Hematopoietic multipotent progenitor cell treated with erythropoietin and hydrocortisone succinate and interleukin-3 and kit ligand, for 8 days (in vitro differentiated cells): ENCODE results near the gene EYS.
"Not testable (repeated sequence)": the region's sequence is repeated elsewhere in the genome, so short reads cannot be mapped to it uniquely, and the experiment has no call there.

Source experiments
- DNase-seq: peaks from one replicate; pipeline ENCODE4 v3.0.0-alpha.2; 2015

The EYS gene

GRCh38 chr6:64527899-64528298 is 1179.1 kb downstream of the EYS start:
- no peak for DNase-seq

GRCh38 chr6:64522859-64523258 is 1184.2 kb downstream of the EYS start:
- no peak for DNase-seq

GRCh38 chr6:64520050-64520449 is 1187.0 kb downstream of the EYS start:
- no peak for DNase-seq

- DNase-seq = no peak
Observed at GRCh38 chr6:64516393-64516792, 1190.6 kb downstream of the EYS start.

- DNase-seq = no peak
Observed at GRCh38 chr6:64507661-64508060, 1199.4 kb downstream of the EYS start.

DNA sequence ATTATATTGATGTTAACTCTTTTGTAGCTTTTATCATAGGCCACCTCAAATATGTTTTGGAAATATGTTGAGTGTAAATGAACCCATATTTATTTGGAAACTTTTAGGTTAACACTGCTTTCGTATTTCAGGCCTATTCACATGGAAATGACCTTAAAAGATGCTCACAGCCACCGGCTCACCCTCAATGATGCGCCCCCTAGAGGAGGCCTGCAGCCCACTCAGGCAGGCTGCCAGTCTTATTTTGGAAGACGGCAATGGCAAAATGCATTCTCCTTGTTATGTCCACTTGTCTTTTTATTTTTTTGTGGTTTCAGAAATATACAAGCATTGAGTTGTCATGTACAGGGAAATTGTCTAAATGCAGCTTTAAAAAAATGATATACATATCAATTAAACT is 1201.7 kb downstream of the EYS start:
- DNase-seq = peak; percentile 4

DNA sequence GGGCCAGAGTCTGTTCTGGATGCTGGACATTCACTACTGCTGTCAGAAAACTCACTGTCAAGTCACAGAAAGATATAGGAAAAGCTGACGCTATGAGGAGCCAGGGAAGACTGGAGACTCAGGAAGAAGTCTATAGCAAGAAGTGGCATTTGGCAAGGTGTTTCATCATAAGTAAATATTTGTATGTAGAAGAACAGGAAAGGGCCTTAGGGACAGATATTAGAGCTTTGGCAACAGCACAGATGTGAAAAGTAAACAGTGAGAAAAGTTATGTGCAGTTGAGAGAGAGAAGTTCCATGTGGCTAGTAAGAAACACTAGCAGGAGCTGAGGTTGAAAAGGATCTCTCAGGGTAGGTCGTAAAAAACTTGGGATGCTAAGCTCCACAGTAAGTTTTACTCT is 1202.5 kb downstream of the EYS start:
- no peak for DNase-seq

- no peak for DNase-seq
Observed at GRCh38 chr6:64502801-64503200, 1204.2 kb downstream of the EYS start.

DNA sequence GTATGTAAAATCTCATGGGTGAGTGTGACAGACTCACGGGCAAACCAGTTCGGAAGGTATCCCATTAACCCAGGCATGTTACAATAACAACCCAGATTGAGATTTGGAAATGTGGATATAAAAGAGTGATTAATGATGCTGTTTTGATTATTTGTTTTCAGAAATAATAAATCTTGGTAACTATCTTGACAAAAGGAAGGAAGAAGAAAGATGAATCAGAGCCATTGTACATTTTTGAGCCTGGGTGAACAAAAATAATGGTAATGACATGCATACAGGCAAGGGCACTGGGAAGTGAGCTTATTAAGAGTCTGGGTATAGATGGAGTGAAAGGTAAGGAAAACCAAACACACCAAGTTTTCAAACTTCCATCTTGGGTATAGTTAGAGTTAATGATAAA is 1209.4 kb downstream of the EYS start:
- no peak for DNase-seq

DNA sequence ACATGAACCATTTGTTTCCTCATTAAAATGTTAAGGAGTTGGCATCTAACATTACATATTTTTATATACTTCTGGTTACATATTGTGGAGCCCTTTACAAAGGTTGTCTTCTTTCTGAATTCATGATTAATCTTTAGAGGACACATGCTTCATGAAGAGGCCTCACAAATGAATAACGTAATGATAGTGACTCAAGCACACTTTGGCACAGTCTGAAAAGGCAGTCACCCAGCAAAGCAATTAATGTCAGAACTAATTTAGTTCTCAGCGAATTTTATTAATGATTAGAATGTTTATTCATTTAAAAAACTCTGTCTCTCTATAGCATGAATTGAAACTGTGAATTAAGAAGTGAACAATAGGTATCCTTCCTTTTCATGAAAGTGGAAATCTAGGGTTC is 1217.3 kb downstream of the EYS start:
- no peak for DNase-seq

DNA sequence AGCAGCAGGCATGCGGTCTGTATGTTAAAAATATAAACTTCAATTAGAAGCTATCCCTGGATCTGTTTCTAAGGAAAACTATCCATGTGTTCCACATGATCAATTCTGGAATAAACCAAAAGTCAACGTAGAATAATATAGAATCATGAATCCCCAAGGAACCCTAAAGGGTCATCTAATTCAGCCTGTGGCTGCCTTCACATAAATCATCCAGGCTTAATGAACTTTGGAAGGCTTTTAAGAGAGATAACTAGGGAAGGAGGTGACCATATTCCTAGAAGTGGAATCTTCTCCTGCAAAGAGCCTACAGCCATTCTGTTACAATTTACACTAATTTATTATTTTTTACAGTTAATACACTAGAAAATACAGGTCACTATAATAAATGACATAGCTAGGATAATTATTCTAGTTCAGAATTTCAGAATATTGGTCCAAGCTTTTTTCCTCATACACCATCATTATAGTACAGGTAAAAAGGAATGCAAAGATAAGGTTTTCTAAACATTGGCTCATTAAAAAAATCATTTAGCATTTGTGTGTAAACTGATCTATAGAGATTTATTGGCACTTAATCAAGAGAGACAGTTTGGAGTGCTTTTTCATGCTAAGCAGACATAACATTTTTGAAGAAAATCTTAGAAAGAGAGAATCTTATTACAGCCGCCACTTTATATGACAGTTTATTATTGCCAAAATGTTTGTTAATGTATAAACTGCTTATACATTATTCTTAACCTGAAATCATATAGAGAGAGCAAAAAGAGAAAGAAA is 1220.3 kb downstream of the EYS start:
- DNase-seq = no peak

GRCh38 chr6:64483956-64484499 is 1223.0 kb downstream of the EYS start:
- DNase-seq = no peak

DNA sequence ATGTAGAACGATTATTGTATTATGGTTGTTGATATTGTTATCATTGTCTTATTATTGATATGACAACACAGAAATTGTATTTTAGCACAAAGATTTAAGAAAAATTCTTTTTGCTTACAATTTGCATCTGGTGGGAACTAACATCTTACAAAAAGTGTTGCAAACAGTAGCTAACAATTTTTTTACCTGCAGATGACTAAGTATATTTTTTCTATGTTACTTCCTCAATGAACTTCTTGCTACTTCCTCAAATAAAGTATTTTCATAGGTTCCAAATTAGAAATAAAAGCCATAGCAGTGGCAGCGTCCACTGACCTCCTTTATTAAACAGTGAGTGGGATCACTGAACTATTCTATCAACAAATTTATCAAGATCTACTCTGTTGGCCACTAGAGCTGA is 1224.4 kb downstream of the EYS start:
- no peak for DNase-seq

DNA sequence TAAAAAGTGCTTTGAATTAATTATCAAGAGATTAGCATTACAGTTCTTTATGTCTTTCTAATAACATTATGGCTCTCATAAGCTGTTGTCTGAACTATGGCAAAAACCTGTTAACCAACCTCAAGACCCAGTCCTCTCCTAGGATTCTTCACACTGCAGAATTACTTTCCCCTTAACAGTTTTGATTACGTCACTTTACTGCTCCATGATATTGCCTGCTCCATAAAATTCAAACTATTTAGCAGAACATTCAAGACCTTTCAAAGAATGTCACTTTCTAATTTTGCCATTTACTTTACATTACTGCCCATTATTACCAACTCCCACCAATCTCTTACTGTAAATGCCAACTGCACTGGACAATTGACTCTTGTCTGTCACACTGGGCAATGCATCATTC is 1227.9 kb downstream of the EYS start:
- no peak for DNase-seq

GRCh38 chr6:64477391-64477790 is 1229.6 kb downstream of the EYS start:
- no peak for DNase-seq

GRCh38 chr6:64476935-64477334 is 1230.1 kb downstream of the EYS start:
- no peak for DNase-seq

DNA sequence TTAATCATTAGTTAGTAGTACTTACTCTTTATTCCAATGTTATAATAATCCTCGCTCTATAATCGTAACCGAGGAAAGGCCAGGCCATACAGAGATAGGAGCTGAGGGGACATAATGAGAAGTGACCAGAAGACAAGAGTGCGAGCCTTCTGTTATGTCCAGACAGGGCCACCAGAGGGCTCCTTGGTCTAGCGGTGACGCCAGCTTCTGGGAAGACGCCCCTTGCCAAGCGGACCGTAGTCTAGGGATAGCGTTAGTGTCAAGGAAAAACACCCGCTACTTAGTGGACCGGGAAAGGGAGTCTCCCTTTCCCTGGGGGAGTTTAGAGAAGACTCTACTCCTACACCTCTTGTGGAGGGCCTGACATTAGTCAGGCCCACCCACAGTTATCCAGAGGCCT is 1237.6 kb downstream of the EYS start:
- not testable (repeated sequence) for DNase-seq

- no peak for DNase-seq
Observed at GRCh38 chr6:64467656-64468055, 1239.4 kb downstream of the EYS start.

DNA sequence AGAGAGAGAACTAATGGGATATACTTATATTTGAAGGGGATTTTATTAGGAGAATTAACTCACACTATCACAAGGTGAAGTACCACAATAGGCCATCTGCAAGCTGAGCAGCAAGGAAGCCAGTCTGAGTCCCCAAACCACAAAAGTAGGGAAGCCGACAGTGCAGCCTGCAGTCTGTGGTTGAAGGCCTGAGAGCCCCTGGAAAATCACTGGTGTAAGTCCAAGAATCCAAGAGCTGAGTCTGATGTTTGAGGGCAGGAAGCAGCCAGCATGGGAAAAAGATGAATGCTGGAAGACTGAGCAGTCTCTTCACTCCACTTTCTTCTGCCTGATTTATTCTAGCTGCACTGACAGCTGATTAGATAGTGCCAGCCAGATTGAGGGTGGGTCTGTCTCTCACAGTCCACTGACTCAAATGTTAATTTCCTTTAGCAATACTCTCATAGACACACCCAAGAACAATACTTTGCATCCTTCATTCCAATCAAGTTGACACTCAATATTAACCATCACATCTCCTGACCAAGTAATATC is 1247.5 kb downstream of the EYS start:
- DNase-seq = no peak

- not testable (repeated sequence) for DNase-seq
Observed at GRCh38 chr6:64448101-64448500, 1258.9 kb downstream of the EYS start.

DNA sequence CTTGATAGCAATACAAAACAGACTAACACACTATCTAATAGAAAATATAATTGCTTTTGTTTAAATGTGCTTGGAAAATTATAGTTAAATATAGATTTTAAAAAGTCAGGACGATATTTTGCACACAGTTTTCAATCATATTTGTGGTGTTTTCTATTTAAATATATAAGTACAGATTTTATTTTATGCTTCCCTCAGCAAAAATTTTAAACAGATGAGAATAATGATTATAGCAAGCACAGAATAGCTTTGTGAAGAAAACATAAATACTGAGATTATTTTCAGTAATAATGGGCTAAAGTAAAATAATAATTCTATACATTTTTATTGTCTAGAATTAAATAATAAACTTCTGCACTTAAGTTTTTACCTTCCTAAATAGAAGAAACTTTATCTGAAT is 1262.0 kb downstream of the EYS start:
- no peak for DNase-seq

GRCh38 chr6:64439274-64439673 is 1267.8 kb downstream of the EYS start:
- DNase-seq = no peak

- no peak for DNase-seq
Observed at GRCh38 chr6:64437996-64438395, 1269.0 kb downstream of the EYS start.

- DNase-seq = no peak
Observed at GRCh38 chr6:64429926-64430325, 1277.1 kb downstream of the EYS start.

- DNase-seq = no peak
Observed at GRCh38 chr6:64428186-64428585, 1278.8 kb downstream of the EYS start.
